ENCODE measurements around the gene ARHGEF9.
A peak's percentile ranks its signal among the peaks of the same experiment; 100 is the strongest.
"Not testable (repeated sequence)": the region's sequence is repeated elsewhere in the genome, so short reads cannot be mapped to it uniquely, and the experiment has no call there.

The ARHGEF9 gene

DNA sequence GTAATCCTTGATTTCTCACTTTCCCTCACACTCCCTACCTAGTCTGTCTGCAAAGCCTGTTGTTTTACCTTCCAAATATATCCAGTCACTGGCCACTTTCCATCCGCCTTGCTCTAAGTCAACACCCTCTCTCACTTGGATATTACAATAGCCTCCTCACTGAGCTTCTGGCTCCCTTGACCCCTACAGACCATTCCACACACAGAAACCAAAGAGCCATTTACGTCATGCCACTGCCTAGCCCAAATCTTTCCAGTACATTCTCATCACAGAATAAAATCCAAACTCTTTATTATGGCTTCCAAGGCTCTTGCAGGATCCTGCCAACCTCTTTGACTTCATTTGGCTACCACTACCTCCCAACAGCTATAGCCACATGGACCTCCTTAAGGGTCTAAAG, 25.7 kb upstream of the ARHGEF9 start:
- H3K4me2 ChIP-seq (ENCODE audit: low read length), result no peak overlapping the region
- H3K27ac ChIP-seq, result no peak overlapping the region
- H3K9me3 ChIP-seq (ENCODE audit: control insufficient read depth, low read length), result no peaks in the 10 kb centered on the region
- no peaks in the 10 kb centered on the region for H3K79me2 ChIP-seq
- H3K4me3 ChIP-seq (ENCODE audit: low read depth, low read length), result no peak overlapping the region
- no peaks in the 10 kb centered on the region for H3K27me3 ChIP-seq (ENCODE audit: control insufficient read depth, insufficient read depth, low read length)
- H2AFZ ChIP-seq, result no peak overlapping the region
- H3K4me1 ChIP-seq, result no peaks in the 10 kb centered on the region
- TF ChIP-seq, protein P1, sequence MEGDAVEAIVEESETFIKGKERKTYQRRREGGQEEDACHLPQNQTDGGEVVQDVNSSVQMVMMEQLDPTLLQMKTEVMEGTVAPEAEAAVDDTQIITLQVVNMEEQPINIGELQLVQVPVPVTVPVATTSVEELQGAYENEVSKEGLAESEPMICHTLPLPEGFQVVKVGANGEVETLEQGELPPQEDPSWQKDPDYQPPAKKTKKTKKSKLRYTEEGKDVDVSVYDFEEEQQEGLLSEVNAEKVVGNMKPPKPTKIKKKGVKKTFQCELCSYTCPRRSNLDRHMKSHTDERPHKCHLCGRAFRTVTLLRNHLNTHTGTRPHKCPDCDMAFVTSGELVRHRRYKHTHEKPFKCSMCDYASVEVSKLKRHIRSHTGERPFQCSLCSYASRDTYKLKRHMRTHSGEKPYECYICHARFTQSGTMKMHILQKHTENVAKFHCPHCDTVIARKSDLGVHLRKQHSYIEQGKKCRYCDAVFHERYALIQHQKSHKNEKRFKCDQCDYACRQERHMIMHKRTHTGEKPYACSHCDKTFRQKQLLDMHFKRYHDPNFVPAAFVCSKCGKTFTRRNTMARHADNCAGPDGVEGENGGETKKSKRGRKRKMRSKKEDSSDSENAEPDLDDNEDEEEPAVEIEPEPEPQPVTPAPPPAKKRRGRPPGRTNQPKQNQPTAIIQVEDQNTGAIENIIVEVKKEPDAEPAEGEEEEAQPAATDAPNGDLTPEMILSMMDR (IDR thresholded peaks at IDR 0.05), result no peak
- no peaks in the 10 kb centered on the region for H3K36me3 ChIP-seq (ENCODE audit: control insufficient read depth, insufficient read depth, low read length)
- H3K9ac ChIP-seq, result no peak overlapping the region

DNA sequence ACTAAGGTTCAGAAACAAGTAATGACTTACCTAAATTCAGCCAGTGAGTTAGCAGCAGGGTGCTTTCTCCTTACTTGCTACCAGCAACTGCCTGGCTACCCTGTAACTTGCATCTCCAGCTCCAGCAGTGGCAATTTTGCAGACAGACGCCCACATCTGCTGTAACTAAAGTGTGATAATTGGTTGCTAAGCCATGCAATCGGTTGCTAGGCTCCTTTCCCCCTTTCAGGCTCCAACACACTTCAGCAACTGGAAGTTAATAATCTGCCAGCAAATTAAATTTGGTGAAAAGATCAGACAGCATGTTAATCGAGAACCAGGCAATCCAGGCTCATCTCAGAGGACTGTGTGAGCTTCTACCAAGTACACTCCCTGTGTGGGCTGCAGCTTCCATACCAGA, 24.2 kb upstream of the ARHGEF9 start:
- H3K4me2 ChIP-seq (ENCODE audit: low read length), result no peak overlapping the region
- TF ChIP-seq, protein P1 (IDR thresholded peaks at IDR 0.05), result no peak
- no peaks in the 10 kb centered on the region for H3K36me3 ChIP-seq (ENCODE audit: control insufficient read depth, insufficient read depth, low read length)
- no peaks in the 10 kb centered on the region for H3K79me2 ChIP-seq
- no peak overlapping the region for H3K27ac ChIP-seq
- H3K4me1 ChIP-seq, result no peaks in the 10 kb centered on the region
- no peak overlapping the region for H3K4me3 ChIP-seq (ENCODE audit: low read depth, low read length)
- H3K27me3 ChIP-seq (ENCODE audit: control insufficient read depth, insufficient read depth, low read length), result no peaks in the 10 kb centered on the region
- H2AFZ ChIP-seq, result no peak overlapping the region
- no peaks in the 10 kb centered on the region for H3K9me3 ChIP-seq (ENCODE audit: control insufficient read depth, low read length)
- H3K9ac ChIP-seq, result no peak overlapping the region

DNA sequence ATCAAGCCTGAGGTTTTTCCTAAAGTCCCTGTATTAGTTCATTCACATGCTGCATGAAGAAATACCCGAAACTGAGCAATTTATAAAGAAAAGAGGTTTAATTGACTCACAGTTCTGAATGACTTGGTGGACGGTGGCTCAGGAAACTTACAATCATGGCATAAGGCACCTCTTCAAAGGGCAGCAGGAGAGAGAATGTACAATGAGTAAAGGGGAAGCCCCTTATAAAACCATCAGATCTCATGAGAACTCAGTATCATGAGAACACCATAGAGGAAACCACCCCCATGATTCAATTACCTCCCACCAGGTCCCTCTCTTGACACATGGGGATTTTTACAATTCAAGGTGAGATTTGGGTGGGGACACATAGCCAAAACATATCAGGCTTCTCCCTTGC, 10.4 kb upstream of the ARHGEF9 start:
- not testable (repeated sequence) for H2AFZ ChIP-seq; H3K27ac ChIP-seq; H3K36me3 ChIP-seq (ENCODE audit: control insufficient read depth, insufficient read depth, low read length); H3K4me1 ChIP-seq; H3K4me3 ChIP-seq (ENCODE audit: low read depth, low read length); H3K79me2 ChIP-seq; H3K4me2 ChIP-seq (ENCODE audit: low read length); H3K9me3 ChIP-seq (ENCODE audit: control insufficient read depth, low read length); H3K9ac ChIP-seq; H3K27me3 ChIP-seq (ENCODE audit: control insufficient read depth, insufficient read depth, low read length)

DNA sequence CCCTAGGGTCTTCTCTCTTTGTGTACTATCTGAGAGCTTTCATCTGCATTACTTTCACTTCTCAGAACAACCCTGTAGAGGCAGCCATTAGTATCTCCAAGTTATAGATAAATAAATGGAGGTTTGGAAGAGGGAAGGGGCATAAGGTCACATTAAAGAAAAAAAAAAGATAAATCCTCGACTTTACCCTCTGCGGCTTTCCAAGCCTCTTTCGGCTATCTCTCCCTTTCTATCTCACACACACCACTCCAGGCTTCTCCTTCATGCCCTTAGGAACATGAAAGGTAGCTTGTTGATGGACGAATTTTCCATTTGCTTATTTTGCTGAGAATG, 660 bp upstream of the ARHGEF9 start:
- no peak overlapping the region for H3K4me2 ChIP-seq (ENCODE audit: low read length)
- no peaks in the 10 kb centered on the region for H3K36me3 ChIP-seq (ENCODE audit: control insufficient read depth, insufficient read depth, low read length)
- no peak overlapping the region for H3K27ac ChIP-seq
- no peak overlapping the region for H3K9ac ChIP-seq
- H3K27me3 ChIP-seq (ENCODE audit: control insufficient read depth, insufficient read depth, low read length), result no peaks in the 10 kb centered on the region
- H3K4me1 ChIP-seq, result peaks cover 4% of the 10 kb centered on the region
- H2AFZ ChIP-seq, result peak overlapping the region; percentile 90
- no peaks in the 10 kb centered on the region for H3K79me2 ChIP-seq
- TF ChIP-seq, protein P1 (IDR thresholded peaks at IDR 0.05), result no peak
- no peaks in the 10 kb centered on the region for H3K9me3 ChIP-seq (ENCODE audit: control insufficient read depth, low read length)
- H3K4me3 ChIP-seq (ENCODE audit: low read depth, low read length), result no peak overlapping the region

DNA sequence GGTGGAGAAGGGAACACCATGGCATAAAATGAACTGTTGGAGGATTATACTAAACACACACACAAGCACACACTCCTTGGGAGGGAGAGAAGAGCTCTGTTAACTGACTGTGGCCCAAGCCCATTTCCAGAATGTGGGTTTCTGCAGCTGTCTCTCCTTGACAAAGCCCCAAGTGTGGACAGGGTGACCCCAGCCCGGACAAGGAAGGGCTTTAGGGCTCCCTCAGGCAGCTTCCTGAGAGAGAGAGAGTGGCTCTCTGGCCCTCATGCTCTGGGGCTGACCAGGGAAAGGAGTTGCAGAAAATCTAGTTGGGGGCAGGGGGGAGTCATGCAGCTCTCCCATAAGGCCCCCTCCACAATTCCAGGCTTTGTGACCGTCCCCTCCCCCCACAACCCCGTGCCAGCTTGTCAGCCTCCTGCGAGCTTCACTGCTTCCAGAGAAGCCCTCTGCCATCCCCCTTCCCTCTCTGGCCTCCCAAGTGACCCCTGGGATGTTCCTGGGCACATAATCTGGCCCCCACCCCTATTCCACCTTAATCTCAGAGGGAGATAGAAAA, 590 bp downstream of the ARHGEF9 start:
- TF ChIP-seq, protein P1 (IDR thresholded peaks at IDR 0.05), result no peak
- Histone ChIP-seq H3K4me2 (ENCODE audit: low read length) (peak overlapping the region; percentile 72), H3K9ac (no peak overlapping the region), H3K4me3 (ENCODE audit: low read depth, low read length) (peak overlapping the region; percentile 53), H3K27ac (peak overlapping the region; percentile 47), H2AFZ (peak overlapping the region; percentile 90), H3K79me2 (no peaks in the 10 kb centered on the region), H3K27me3 (ENCODE audit: control insufficient read depth, insufficient read depth, low read length) (no peaks in the 10 kb centered on the region), H3K9me3 (ENCODE audit: control insufficient read depth, low read length) (no peaks in the 10 kb centered on the region), H3K4me1 (peaks cover 4% of the 10 kb centered on the region), H3K36me3 (ENCODE audit: control insufficient read depth, insufficient read depth, low read length) (no peaks in the 10 kb centered on the region)

All from parathyroid adenoma (tissue), 2 donors.